ENCODE results near the gene PKN3. TPM values are rescaled to one million over a fixed set of nuclear protein-coding genes. Genes with fewer than 3 reads are reported as not detected.
A peak's percentile ranks its signal among the peaks of the same experiment; 100 is the strongest.
"Not testable (repeated sequence)": the region's sequence is repeated elsewhere in the genome, so short reads cannot be mapped to it uniquely, and the experiment has no call there.

PKN3 gene
- total RNA-seq, 1 donor from 2014 or later = 11.7 TPM

DNA sequence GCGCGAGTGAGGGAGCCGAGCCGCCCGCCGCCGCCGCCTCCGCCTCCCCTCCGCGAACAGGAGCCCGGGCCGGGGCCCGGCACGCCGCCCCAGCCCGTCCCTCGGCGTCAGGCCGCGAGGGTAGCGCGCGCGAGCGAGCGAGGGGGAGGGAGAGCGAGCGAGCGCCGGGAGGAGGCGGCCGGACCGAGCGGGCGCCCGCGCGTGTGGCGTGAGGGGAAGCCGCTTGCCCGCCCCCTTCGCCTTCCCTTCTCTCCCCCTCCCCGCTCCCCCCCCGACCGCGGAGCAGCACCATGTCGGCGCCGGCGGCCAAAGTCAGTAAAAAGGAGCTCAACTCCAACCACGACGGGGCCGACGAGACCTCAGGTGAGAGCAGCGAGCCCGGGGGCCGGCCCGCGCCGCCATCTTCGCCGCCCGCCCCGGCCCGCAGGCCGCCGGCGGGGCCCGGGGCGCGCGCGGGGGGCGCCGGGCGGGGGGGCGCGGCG is 13.0 kb upstream of the PKN3 start:
- Mint-ChIP-seq H3K36me3 (peaks cover 35% of the 10 kb centered on the region), H3K27ac (no peak overlapping the region), H3K4me3 (peak overlapping the region; percentile 55)

GRCh38 chr9:128689820-128690683 is 12.3 kb upstream of the PKN3 start:
- H3K4me3 Mint-ChIP-seq = peak overlapping the region; percentile 100
- TF ChIP-seq, protein P1, sequence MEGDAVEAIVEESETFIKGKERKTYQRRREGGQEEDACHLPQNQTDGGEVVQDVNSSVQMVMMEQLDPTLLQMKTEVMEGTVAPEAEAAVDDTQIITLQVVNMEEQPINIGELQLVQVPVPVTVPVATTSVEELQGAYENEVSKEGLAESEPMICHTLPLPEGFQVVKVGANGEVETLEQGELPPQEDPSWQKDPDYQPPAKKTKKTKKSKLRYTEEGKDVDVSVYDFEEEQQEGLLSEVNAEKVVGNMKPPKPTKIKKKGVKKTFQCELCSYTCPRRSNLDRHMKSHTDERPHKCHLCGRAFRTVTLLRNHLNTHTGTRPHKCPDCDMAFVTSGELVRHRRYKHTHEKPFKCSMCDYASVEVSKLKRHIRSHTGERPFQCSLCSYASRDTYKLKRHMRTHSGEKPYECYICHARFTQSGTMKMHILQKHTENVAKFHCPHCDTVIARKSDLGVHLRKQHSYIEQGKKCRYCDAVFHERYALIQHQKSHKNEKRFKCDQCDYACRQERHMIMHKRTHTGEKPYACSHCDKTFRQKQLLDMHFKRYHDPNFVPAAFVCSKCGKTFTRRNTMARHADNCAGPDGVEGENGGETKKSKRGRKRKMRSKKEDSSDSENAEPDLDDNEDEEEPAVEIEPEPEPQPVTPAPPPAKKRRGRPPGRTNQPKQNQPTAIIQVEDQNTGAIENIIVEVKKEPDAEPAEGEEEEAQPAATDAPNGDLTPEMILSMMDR (conservative IDR thresholded peaks at IDR 0.05) = no peak
- no peaks in the 10 kb centered on the region for H3K9me3 Mint-ChIP-seq
- no peak for DNase-seq (ENCODE audit: extremely low spot score, unreplicated experiment)
- peaks cover 31% of the 10 kb centered on the region for H3K36me3 Mint-ChIP-seq
- peaks cover 4% of the 10 kb centered on the region for H3K27me3 Mint-ChIP-seq
- H3K4me1 Mint-ChIP-seq (ENCODE audit: unreplicated experiment) = peaks cover 31% of the 10 kb centered on the region
- peak overlapping the region; percentile 97 for H3K27ac Mint-ChIP-seq

More for the DNA sequence above, 13.0 kb upstream of the PKN3 start:
- TF ChIP-seq, protein P1 (conservative IDR thresholded peaks at IDR 0.05) = no peak
- no peak for DNase-seq (ENCODE audit: extremely low spot score, unreplicated experiment)
- Mint-ChIP-seq H3K4me1 (ENCODE audit: unreplicated experiment) (peaks cover 38% of the 10 kb centered on the region), H3K9me3 (no peaks in the 10 kb centered on the region), H3K27me3 (peaks cover 4% of the 10 kb centered on the region)

- H3K27me3 Mint-ChIP-seq = peaks cover 4% of the 10 kb centered on the region
- H3K4me1 Mint-ChIP-seq (ENCODE audit: unreplicated experiment) = peaks cover 25% of the 10 kb centered on the region
- no peak for DNase-seq (ENCODE audit: extremely low spot score, unreplicated experiment)
- H3K9me3 Mint-ChIP-seq = no peaks in the 10 kb centered on the region
- H3K27ac Mint-ChIP-seq = peak overlapping the region; percentile 97
- TF ChIP-seq, protein P1 (conservative IDR thresholded peaks at IDR 0.05) = no peak
- H3K36me3 Mint-ChIP-seq = peaks cover 28% of the 10 kb centered on the region
- peak overlapping the region; percentile 100 for H3K4me3 Mint-ChIP-seq
These were observed 11.6 kb upstream of the PKN3 start for GRCh38 chr9:128690684-128691034.

- H3K27me3 Mint-ChIP-seq; H3K27ac Mint-ChIP-seq; H3K4me1 Mint-ChIP-seq (ENCODE audit: unreplicated experiment); H3K9me3 Mint-ChIP-seq; DNase-seq (ENCODE audit: extremely low spot score, unreplicated experiment); H3K4me3 Mint-ChIP-seq: not testable (repeated sequence)
- peaks cover 40% of the 10 kb centered on the region for H3K36me3 Mint-ChIP-seq
These were observed 8.6 kb upstream of the PKN3 start for GRCh38 chr9:128693738-128694137.

DNA sequence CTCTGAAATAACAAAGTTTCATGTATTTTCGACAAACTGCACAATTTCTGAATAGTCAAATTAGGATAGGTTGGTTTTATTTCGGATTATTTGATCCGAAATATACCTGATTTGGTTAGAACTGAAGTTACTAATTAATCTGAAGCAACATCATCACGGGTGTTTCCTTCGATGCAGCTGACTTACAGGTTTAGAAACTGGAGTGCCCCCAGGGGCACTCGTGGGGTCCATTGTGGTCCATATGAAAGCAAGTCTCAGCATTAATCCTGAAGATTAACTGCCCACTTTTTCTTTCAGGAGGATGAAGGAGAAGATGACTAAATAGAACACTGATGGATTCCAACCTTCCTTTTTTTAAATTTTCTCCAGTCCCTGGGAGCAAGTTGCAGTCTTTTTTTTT is 8.0 kb upstream of the PKN3 start:
- Mint-ChIP-seq H3K27me3 (peaks cover 4% of the 10 kb centered on the region), H3K9me3 (no peaks in the 10 kb centered on the region), H3K36me3 (peaks cover 40% of the 10 kb centered on the region), H3K27ac (no peak overlapping the region), H3K4me1 (ENCODE audit: unreplicated experiment) (peaks cover 8% of the 10 kb centered on the region), H3K4me3 (no peak overlapping the region)
- no peak for DNase-seq (ENCODE audit: extremely low spot score, unreplicated experiment)
- TF ChIP-seq, protein P1 (conservative IDR thresholded peaks at IDR 0.05) = no peak

- Mint-ChIP-seq H3K27ac (peak overlapping the region; percentile 18), H3K9me3 (no peaks in the 10 kb centered on the region), H3K4me1 (ENCODE audit: unreplicated experiment) (no peaks in the 10 kb centered on the region), H3K4me3 (no peak overlapping the region), H3K27me3 (no peaks in the 10 kb centered on the region), H3K36me3 (peaks cover 26% of the 10 kb centered on the region)
- DNase-seq (ENCODE audit: extremely low spot score, unreplicated experiment) = no peak
- TF ChIP-seq, protein P1 (conservative IDR thresholded peaks at IDR 0.05) = no peak
These were observed 5.2 kb upstream of the PKN3 start for GRCh38 chr9:128696923-128697707.

GRCh38 chr9:128699096-128699795 is 3.1 kb upstream of the PKN3 start:
- not testable (repeated sequence) for H3K27me3 Mint-ChIP-seq; H3K27ac Mint-ChIP-seq; DNase-seq (ENCODE audit: extremely low spot score, unreplicated experiment); H3K4me3 Mint-ChIP-seq; H3K4me1 Mint-ChIP-seq (ENCODE audit: unreplicated experiment); H3K9me3 Mint-ChIP-seq
- peaks cover 12% of the 10 kb centered on the region for H3K36me3 Mint-ChIP-seq

Data from type B pancreatic cell (in vitro differentiated cells).